Right lobe of liver (tissue), 4 donors: Measurements from ENCODE around the gene PAPLN.

Experiments
- CTCF ChIP-seq, 4 donors: fragments of 200-600 bp in 3 of 4; fragments of 450-650 bp in 1 of 4; IDR thresholded peaks; one replicate each; pipeline versions ENCODE4 v1.5.1 to v1.8.0; 2016 to 2022; ENCODE audit warnings: antibody characterized with exemption in 4 of 4, mild to moderate bottlenecking in 2 of 4
- POLR2A ChIP-seq: fragments of 450-650 bp; IDR thresholded peaks from one replicate; pipeline ENCODE4 v1.6.1; 2017; ENCODE audit warnings: antibody characterized with exemption, mild to moderate bottlenecking
- donor health status: DM: no; HTN: no; CAD: no.
- donor health status: DM: no; HTN: no; CAD: no.
- donor health status: DM: no; HTN: yes; CAD: no.

- no peak for TF ChIP-seq CTCF (IDR thresholded peaks at IDR 0.05)
- TF ChIP-seq POLR2A: no peak
Observed at GRCh38 chr14:73289729-73290128, 52.4 kb downstream of the PAPLN start.
